ENCODE results near the gene NRTN. TPM values are rescaled to one million over a fixed set of nuclear protein-coding genes. Genes with fewer than 3 reads are reported as not detected.

The NRTN gene
- polyA plus RNA-seq, 1 donor (not counting 4 experiments of a cell fraction or from before 2014, with no cell fraction given) = not detected

GRCh38 chr19:5790559-5791520 is 14.0 kb upstream of the NRTN start, which contains the start of gene DUS3L:
Gene DUS3L, minus strand, starts transcription at chr19:5791163. Its CDS starts 22 bp downstream, at chr19:5791141.
- Histone ChIP-seq H3K9me1 (ENCODE audit: control insufficient read depth, extremely low read depth, insufficient read depth, low read length) (no peaks in the 10 kb centered on the region), H3K79me2 (ENCODE audit: control insufficient read depth, insufficient read depth, low read length) (peaks cover 7% of the 10 kb centered on the region), H3K4me3 (ENCODE audit: control insufficient read depth in 2 of 3, extremely low read depth in 1 of 3, insufficient read depth in 2 of 3, low read depth in 1 of 3, low read length in 3 of 3) (peak within 1 kb of the TSS; percentile 72 to 82 (median 75)), H3K36me3 (ENCODE audit: control insufficient read depth in 2 of 2, extremely low read depth in 1 of 2, insufficient read depth in 2 of 2, low read length in 2 of 2) (peaks cover 15 to 33% of the 10 kb centered on the region in 2 experiments), H4K20me1 (ENCODE audit: control insufficient read depth, extremely low read depth, insufficient read depth, low read length) (no peaks in the 10 kb centered on the region), H2AFZ (ENCODE audit: control insufficient read depth, low read length) (peak within 1 kb of the TSS; percentile 94), H3K9me3 (ENCODE audit: control insufficient read depth, low read depth, low read length) (no peaks in the 10 kb centered on the region), H3K27me3 (ENCODE audit: control insufficient read depth, extremely low read depth, insufficient read depth, low read length) (no peaks in the 10 kb centered on the region), H3K9ac (ENCODE audit: control insufficient read depth, extremely low read depth, insufficient read depth, low read length) (peak within 1 kb of the TSS; percentile 96), H3K4me2 (ENCODE audit: control insufficient read depth, extremely low read depth, insufficient read depth, low read depth, low read length) (peak within 1 kb of the TSS; percentile 92), H3K4me1 (ENCODE audit: control insufficient read depth, extremely low read depth, insufficient read depth, low read length) (peaks cover 12% of the 10 kb centered on the region), H3K27ac (ENCODE audit: control insufficient read depth, insufficient read depth, low read length) (peak within 1 kb of the TSS; percentile 97)
- dilution Hi-C loops (cut with MboI; ENCODE audit: extremely low pct_ligation_motif_present, low sequenced_read_pairs) = no loop called here
- peak; percentile 95 for DNase-seq (ENCODE audit: low read depth, low spot score)
- no peak for TF ChIP-seq EZH2 (IDR thresholded peaks at IDR 0.05; ENCODE audit: low read length)
- TF ChIP-seq, protein P1, sequence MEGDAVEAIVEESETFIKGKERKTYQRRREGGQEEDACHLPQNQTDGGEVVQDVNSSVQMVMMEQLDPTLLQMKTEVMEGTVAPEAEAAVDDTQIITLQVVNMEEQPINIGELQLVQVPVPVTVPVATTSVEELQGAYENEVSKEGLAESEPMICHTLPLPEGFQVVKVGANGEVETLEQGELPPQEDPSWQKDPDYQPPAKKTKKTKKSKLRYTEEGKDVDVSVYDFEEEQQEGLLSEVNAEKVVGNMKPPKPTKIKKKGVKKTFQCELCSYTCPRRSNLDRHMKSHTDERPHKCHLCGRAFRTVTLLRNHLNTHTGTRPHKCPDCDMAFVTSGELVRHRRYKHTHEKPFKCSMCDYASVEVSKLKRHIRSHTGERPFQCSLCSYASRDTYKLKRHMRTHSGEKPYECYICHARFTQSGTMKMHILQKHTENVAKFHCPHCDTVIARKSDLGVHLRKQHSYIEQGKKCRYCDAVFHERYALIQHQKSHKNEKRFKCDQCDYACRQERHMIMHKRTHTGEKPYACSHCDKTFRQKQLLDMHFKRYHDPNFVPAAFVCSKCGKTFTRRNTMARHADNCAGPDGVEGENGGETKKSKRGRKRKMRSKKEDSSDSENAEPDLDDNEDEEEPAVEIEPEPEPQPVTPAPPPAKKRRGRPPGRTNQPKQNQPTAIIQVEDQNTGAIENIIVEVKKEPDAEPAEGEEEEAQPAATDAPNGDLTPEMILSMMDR (optimal IDR thresholded peaks at IDR 0.05 in 1 of 3, IDR thresholded peaks at IDR 0.05 in 1 of 3, conservative IDR thresholded peaks at IDR 0.05 in 1 of 3; ENCODE audit: extremely low read depth in 1 of 3, insufficient read depth in 2 of 3, low read length in 3 of 3) = no peak
- FAIRE-seq = peak; percentile 94

- FAIRE-seq = no peak
Observed at GRCh38 chr19:5792224-5792623, 12.6 kb upstream of the NRTN start.

More at GRCh38 chr19:5792224-5792623, 12.6 kb upstream of the NRTN start:
- Histone ChIP-seq H3K4me3 (ENCODE audit: control insufficient read depth in 2 of 3, extremely low read depth in 1 of 3, insufficient read depth in 2 of 3, low read depth in 1 of 3, low read length in 3 of 3) (no peak overlapping the region), H2AFZ (ENCODE audit: control insufficient read depth, low read length) (no peak overlapping the region), H3K4me1 (ENCODE audit: control insufficient read depth, extremely low read depth, insufficient read depth, low read length) (peaks cover 12% of the 10 kb centered on the region), H3K9me3 (ENCODE audit: control insufficient read depth, low read depth, low read length) (no peaks in the 10 kb centered on the region), H4K20me1 (ENCODE audit: control insufficient read depth, extremely low read depth, insufficient read depth, low read length) (no peaks in the 10 kb centered on the region), H3K9me1 (ENCODE audit: control insufficient read depth, extremely low read depth, insufficient read depth, low read length) (no peaks in the 10 kb centered on the region), H3K36me3 (ENCODE audit: control insufficient read depth in 2 of 2, extremely low read depth in 1 of 2, insufficient read depth in 2 of 2, low read length in 2 of 2) (peaks cover 10 to 21% of the 10 kb centered on the region in 2 experiments), H3K9ac (ENCODE audit: control insufficient read depth, extremely low read depth, insufficient read depth, low read length) (no peak overlapping the region), H3K27ac (ENCODE audit: control insufficient read depth, insufficient read depth, low read length) (no peak overlapping the region), H3K27me3 (ENCODE audit: control insufficient read depth, extremely low read depth, insufficient read depth, low read length) (no peaks in the 10 kb centered on the region), H3K4me2 (ENCODE audit: control insufficient read depth, extremely low read depth, insufficient read depth, low read depth, low read length) (no peak overlapping the region), H3K79me2 (ENCODE audit: control insufficient read depth, insufficient read depth, low read length) (peaks cover 7% of the 10 kb centered on the region)
- TF ChIP-seq, protein P1 (optimal IDR thresholded peaks at IDR 0.05 in 1 of 3, IDR thresholded peaks at IDR 0.05 in 1 of 3, conservative IDR thresholded peaks at IDR 0.05 in 1 of 3; ENCODE audit: extremely low read depth in 1 of 3, insufficient read depth in 2 of 3, low read length in 3 of 3) = no peak
- TF ChIP-seq EZH2 (IDR thresholded peaks at IDR 0.05; ENCODE audit: low read length) = no peak
- no peak for DNase-seq (ENCODE audit: low read depth, low spot score)
- dilution Hi-C loops (cut with MboI; ENCODE audit: extremely low pct_ligation_motif_present, low sequenced_read_pairs) = no loop called here

All from keratinocyte (primary cell).